ENCODE data around the gene RIPOR3.
"Not testable (repeated sequence)": the region's sequence is repeated elsewhere in the genome, so short reads cannot be mapped to it uniquely, and the experiment has no call there.

The RIPOR3 gene

DNA sequence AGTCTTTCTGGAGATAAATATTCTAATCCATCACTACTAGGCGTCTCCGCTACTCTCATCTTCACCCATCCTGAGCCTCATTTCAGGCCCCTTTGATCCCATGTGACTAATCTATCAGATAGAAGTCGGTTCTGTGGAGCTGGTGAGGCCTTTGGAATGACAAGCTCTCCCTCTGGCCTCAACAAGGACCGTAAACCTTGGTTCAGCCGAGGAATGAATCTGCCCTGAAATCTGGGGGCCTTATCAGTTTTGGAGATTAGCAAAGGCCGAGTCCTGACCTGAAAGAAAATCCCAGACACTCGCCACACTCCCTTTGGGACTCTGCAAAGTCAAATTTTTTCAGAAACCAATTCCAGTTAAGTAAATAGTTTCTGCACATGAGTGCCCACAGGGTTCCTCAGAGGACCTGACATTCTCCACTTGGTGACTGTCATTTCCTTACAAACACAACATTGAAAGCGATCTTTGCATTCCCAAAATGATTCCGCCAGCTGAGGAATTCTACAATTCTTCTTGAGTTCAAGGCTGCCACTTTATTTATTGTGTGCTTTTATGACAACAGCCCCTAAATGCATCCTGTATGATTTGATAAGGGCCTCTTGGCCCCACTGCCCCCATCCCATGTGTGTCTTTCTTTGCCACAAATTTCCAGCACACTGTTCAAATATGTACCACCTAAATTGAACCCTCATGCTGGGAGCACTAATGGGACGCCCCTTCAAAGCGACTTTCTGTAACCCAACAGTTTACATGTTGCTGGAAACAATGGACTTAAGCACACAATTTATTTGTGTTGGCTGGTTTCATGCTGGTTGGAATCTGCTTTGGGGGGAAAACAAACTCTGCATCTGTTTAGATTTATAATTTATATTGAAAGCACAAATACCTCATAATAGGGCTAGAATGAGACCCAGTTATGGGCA lies 10.0 kb upstream of the RIPOR3 start:
- no peak for DNase-seq

DNA sequence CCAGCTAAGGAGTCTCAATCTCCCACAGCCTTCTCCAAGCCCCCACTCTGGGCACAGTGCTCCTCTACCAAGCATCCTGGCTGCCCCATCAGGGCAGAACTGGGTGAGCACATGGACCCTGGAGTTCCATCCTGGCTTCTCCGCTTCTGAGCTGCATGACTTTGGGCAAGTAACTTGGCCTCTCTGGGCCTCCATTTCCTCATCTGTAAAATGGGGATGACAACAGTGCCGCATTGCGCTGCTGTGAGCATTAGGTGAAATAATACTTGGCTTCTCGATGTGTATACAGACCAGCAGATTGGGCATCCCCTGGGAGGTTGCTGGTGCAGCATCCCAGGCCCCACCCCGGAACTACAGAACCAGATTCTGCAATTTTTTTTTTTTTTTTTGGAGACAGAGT lies 8.3 kb upstream of the RIPOR3 start:
- DNase-seq = no peak

DNA sequence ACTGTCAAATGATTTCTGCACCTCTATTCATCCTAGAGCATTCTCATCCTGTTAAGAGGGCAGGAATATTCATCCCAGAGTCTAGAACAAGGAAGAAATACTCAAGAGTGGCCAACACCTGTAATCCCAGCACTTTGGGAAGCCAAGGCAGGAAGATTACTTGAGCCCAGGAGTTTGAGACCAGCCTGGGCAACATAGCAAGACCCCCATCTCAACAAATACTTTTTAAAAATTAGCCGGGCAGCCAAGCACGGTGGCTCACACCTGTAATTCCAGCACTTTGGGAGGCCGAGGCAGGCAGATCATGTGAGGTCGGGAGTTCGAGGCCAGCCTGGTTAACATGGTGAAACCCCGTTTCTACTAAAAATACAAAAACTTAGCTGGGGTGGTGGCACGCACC lies 6.9 kb upstream of the RIPOR3 start:
- not testable (repeated sequence) for DNase-seq

DNA sequence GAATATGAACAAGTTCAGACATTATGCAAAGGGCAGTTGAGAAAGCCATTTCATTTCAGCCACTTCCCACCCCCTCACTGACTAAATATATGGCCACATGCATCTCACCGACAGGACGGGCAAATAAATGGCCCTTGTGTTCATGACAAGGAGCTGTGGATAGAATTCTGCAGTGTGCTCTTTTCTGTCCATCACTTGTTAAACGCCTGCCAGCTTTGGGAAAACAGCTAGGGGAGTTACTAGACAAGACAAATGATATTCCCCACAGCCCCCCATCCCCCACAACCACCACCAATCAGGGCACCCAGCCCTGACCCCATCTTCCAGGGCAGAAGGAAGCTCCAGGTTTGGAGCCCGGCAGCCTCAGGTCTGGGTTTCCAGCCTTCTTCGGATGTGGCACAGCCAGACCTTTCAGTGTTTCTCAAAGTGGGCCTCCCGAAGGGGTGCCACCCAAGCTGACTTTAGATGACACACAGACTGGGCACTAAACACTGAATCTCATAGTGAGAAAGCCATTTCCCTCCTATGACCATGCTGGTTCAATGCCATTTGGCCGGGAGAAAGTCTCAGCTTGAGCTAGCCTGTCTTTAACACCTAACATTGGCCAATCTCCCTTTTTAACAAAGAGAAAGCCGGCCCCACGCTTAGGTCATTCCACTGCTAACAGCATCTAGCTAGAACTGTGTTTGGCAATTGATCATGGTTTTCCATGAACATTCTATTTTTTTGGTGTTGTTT lies 4.0 kb upstream of the RIPOR3 start:
- no peak for DNase-seq

GRCh38 chr20:50694379-50695134 lies 3.2 kb upstream of the RIPOR3 start:
- no peak for DNase-seq

DNA sequence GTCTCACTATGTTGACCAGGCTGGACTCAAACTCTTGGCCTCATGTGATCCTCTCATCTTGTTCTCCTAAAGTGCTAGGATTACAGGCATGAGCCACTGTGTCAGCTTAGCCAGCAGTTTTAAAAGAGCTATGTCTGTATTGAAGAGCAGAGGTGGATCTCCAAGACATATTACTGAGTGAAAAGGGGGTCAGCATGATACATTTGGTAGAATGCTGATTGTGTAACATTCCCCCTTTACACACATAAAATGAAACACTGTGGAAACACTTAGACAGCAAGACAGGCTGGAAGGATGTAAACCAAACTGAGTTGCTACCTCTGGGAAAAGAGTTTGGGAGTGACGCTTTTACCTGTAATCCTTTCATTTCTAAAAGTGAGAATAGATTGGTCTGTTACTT lies 1.7 kb upstream of the RIPOR3 start:
- no peak for DNase-seq

GRCh38 chr20:50692552-50692933 lies 1.2 kb upstream of the RIPOR3 start:
- no peak for DNase-seq

GRCh38 chr20:50691573-50692551 lies 520 bp upstream of the RIPOR3 start:
- no peak for DNase-seq

DNA sequence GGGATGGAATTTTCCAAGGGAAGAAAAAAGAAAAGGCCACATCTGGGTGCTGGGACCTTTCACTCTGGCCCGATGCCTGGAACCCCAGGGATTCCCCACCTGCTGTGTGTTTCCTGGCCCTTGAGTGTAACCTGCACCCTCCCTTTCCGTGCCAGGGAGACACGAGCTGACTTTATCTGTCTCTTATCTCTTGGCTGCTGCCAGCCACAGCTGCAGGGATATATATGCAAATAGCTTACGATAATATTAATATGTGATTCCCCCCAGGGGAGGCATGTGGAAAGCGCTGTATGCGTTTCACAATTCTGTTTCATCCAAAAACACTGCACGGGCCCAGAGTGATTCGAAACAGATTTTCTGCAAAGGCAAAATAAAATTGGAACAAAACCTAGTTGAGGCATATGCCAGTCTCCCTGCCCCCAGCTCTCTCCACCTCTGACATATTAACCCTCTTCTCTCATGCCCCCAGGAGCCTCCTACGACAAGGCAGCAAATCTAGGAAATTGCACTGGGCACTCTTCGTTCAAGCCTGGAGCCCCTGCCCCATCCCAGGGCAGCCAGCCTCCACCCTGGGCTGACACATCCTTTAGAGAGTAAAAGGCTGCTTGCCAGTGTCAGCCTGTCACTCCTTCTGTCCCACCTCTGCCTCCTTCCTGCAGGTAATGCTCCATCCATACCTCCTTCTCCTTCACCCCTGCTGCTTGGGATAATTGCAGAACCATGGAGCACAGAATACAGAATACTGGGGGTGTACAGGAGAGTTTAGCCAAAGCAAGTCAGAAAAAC lies 1.3 kb downstream of the RIPOR3 start:
- no peak for DNase-seq

DNA sequence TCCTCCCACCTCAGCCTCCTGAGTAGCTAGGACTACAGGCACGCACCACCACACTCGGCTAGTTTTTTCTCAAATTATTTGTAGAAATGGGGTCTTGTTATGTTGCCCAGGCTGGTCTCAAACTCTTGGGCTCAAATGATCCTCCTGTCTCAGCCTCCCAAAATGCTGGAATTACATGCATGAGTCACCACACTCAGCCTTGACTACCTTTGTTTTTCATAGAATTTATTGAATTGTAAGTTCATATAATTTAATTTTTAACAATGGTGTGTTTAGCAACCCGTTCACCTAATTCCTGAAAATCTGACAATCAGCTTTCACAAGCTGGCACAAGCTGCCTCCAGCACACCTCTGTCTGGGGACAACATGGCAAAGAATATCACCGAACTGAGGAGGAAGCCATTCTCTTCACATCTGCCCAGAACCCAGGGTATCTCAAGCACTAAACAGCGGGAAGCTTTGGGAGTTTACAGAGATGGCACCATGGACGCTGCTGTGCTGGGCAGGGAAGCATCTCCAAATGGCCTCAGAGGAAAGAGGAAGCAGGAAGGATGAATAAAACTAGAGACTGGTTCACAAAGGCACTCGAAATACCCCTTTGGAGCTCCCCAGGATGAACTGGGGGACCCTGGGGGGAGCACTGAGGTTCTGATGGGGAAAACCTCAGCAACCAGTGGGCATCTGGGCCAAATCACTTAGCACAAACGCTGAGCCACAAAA lies 2.9 kb downstream of the RIPOR3 start:
- DNase-seq = no peak

DNA sequence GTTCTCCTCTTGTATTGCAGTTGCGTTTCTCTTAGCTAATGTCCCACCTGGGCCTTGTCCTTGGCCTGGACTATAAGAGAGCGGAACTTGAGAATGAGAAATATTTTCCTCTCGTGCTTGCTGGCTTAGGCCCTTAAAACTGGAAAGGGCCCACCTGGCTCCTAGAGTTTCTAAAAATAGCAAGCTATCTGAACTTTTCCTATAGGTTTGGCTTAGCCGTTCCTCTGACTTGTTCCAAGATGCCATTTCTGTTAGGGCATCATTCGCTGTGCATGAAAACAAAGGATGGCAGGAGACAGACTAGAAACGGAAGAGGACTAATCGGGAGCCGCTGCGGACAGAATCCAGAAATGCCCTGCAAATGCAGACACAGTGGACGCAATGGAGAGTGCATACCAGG lies 4.5 kb downstream of the RIPOR3 start:
- DNase-seq = no peak

GRCh38 chr20:50683570-50683969 lies 7.8 kb downstream of the RIPOR3 start:
- DNase-seq = no peak

DNA sequence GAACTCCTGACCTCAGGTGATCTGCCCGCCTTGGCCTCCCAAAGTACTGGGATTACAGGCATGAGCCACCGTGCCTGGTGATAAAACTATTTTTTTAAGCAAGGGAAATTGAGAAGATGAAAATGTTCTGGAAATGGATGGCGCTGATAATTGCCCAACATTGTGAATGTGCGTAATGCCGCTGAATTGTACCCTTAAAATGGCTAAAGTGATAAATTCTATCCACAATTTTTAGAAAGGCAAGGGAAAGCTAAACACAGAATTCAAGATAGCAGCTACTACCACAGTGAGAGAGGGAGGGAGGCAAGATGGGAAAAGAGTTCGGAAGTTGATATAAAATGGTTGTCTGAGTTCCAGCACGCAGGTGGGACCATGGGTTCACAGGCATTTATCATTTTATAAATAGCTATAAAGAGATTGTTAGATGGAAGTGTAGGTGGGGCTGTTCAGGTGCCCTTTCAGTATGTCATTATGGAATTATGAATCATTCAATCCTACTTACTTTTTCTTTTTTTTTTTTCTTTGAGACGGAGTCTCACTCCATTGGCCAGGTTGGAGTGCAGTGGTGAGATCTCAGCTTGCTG lies 8.3 kb downstream of the RIPOR3 start:
- DNase-seq = no peak

DNA sequence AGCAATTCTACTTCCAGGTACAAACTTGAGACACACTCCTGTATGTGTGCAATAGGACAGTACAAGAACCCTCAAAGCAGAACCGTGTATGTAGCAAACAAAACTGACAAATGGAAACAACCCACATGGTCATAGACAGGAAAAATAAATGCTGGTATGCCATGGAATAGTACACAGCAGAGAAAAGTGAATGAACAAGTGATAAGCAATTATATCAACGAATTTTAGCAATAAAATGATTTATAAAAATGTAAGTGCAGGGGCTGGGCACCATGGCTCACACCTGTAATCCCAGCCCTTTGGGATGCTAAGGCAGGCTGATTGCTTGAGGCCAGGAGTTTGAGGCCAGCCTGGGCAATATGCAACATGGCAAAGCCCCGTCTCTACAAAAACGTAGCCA lies 9.3 kb downstream of the RIPOR3 start:
- DNase-seq = no peak

- DNase-seq = no peak
Measured at GRCh38 chr20:50681359-50682064, 9.8 kb downstream of the RIPOR3 start.

DNA sequence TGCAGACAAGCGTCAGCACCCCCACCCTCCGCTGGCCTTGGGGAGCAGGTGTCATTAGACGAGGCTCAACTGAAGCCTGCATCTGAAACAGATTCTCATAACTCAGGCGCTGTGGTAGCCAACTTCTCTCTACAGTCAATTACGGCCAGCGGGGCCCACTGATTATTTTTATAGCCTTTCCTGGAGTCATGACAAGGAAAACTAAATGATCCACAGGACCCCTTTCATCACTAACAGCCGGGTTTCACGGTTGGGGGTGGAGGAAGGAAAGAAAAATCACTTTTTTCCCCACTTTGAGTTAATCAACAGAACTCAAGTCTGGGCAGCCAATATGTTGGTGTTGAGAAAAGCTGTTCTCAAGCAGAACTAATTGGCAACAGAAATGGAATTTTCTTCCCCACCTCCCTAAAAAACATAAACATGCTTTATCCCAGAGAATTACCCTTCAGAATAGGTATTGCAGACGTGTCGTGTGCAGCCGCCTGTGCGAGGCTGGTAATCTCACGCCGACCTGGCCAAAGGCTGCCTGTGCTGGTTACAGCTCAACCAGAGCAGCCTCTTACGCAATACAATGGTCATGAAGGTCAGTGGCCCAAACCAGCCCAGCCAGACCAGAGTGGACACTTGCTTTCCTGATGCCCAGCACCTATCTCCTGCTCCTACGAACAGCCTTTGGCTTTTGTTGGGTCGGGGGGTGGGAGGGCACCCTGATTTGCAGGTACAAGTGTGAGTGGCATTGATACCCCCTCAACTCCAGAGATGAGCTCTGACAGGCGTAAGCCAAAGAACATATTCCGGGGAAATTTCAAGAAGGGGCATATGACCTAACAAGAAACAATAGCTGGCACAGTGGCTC lies 11.0 kb downstream of the RIPOR3 start:
- DNase-seq = no peak

- no peak for DNase-seq
Measured at GRCh38 chr20:50679753-50680104, 11.6 kb downstream of the RIPOR3 start.

- no peak for DNase-seq
Measured at GRCh38 chr20:50678169-50678898, 13.0 kb downstream of the RIPOR3 start.

Measured in hippocampal formation (tissue), 2 donors.